ENCODE results near the gene C10orf90.

DNA sequence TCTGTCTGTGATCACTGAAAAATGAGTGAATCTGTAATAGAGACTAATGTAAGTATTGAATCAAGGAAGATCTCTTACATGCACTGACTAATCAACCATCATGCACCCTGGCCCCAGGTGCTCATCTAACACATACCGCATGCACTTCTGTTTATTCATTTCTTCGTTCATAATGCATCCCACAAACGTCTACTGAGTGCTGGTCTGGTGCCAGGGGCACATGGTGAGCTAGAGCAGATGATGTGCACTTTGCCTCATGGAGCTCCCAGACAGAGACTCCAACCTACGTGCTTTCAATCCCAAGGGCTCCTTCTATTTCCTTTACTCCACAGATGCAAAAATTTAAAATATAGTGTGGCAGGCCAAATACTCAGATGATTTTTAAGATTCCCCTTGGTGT is 10.7 kb downstream of the C10orf90 start:
- no peak for TF ChIP-seq EGR1 (IDR thresholded peaks at IDR 0.05; ENCODE audit: low read depth in 2 of 2)
- TF ChIP-seq, protein P1, sequence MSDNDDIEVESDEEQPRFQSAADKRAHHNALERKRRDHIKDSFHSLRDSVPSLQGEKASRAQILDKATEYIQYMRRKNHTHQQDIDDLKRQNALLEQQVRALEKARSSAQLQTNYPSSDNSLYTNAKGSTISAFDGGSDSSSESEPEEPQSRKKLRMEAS (IDR thresholded peaks at IDR 0.05): no peak
- no peak for TF ChIP-seq CTCF (IDR thresholded peaks at IDR 0.05; ENCODE audit: low read depth, low read length, missing input control)
- TF ChIP-seq RAD21 (IDR thresholded peaks at IDR 0.05): no peak
- TF ChIP-seq JUND (IDR thresholded peaks at IDR 0.05): no peak

Measured in liver (tissue), 3 donors.